ENCODE data around the gene CNTN1.

CNTN1 gene

DNA sequence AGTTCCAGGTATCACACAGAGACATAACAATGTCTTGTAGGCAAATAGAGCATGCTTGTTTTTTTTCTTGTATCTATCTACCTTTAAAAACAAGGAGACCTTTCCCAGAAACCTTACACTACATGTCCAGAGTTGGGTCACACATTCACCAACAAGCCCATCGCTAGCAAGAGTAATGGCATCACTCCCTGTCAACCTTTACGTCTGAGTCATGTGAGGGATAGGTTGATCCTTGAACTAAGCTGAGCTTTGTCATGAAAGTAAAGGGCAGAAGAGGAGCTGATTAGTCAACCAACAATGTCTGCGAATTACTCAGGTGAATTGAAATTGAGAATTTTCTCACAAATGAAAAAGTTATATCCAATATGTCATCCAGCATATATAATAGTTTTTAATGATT, 219.4 kb downstream of the CNTN1 start:
- DNase-seq = no peak
- in situ Hi-C loops (cut with HindIII; ENCODE audit: low pct_ligation_motif_present, low pct_unique_long_range_greater_than_20kb, low sequenced_read_pairs) = no loop called here

DNA sequence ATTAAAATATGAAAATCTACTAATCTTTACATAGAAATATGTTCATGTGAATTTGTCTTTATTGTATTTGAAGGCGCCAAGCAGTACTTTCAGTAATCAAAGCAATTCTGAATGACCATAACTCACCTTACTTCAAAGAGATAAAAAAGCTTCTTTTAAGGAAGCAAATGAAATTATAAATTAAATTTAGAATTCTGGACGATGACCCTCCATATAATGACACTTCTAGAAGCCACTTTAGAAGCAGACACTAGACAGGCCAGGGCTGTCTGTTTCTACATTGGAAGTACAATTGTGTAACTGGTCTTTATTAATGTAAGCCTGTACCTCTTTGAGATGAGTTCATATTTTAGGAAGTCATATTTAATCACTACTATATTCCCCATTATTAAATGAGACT, 222.9 kb downstream of the CNTN1 start:
- DNase-seq = no peak
- in situ Hi-C loops (cut with HindIII; ENCODE audit: low pct_ligation_motif_present, low pct_unique_long_range_greater_than_20kb, low sequenced_read_pairs) = no loop called here

DNA sequence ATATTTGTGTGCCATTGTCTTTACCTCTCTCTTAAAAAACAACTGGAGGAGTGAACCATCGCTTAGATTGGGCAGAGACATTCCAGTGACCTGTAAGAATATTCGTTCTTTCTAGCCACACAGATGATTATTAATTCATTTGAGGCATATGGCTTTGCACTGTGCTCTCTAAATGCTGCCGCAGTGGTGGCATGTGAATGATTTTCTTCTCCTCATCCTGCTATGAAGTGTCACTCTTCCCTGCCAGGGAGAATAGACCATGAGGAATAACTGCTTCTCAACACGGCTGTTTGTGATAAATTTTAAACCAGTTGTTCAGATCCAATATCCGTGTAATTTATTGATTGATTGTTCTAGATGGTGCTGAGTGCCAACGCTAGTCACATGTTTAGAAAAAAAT, 225.3 kb downstream of the CNTN1 start:
- in situ Hi-C loops (cut with HindIII; ENCODE audit: low pct_ligation_motif_present, low pct_unique_long_range_greater_than_20kb, low sequenced_read_pairs) = no loop called here
- no peak for DNase-seq

DNA sequence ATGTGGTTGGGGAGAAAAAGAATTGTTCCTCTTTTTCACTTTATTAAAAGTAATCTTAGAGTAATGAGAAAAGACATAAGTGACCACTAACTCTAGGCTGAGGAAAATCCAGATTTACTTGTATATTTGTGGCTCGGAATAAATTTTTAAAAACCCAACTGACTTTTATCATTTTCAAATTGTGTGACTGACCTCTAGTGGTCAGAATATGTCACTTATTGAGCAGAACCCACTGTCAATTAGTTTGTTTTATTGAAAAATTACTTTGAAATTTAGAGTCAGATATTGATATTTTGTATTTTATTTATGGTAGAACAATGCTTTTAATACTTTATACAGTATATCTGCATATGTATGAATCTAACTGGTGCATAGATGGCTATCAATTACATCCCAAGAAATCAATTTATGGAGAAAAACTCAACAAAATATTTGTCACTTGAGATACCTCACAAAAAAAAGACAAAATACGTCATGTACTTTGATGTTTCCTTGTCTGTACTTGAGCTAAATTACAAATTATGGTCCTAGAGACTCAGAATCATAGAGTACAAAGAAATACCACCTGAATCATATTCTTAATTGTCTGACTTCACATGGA, 229.4 kb downstream of the CNTN1 start:
- DNase-seq = peak; percentile 47
- in situ Hi-C loops (cut with HindIII; ENCODE audit: low pct_ligation_motif_present, low pct_unique_long_range_greater_than_20kb, low sequenced_read_pairs) = no loop called here

DNA sequence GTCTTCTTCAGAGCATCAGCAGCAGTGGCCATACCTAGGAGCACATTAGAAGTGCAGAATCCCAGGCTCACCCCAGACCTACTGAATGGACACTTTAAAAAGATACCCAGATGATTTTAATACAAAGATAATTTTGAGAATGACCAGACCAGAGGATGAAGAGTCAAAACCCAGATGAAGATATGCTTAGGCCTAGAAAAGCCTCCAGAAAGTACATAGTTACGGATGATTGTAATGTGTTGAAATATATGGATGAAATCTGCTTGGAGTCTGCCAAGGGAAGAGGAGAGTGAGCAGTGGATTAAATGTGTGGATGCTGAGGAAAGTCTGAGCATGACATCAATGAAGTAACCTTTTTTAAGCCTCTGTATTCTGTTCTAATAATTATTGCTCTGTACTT, 245.7 kb downstream of the CNTN1 start:
- no peak for DNase-seq
- in situ Hi-C loops (cut with HindIII; ENCODE audit: low pct_ligation_motif_present, low pct_unique_long_range_greater_than_20kb, low sequenced_read_pairs) = no loop called here

DNA sequence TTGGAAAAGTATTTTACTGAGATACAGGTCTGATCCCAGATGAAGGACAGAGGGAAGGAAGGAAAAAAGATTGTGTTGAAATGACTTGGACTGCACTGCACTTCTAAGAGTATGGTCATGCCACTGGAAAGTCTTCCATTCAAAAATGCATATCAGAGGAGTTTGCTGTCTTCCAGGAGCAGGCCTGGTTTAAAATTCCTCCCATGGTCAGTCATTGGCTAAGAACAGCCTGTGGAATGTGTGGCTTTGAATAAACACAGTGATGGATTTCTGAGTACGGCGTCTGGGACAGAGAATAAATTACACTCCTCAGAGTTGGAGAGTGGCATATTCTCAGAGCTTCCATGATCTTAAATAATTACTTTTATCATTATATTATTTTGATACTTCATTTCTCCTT, 250.1 kb downstream of the CNTN1 start:
- in situ Hi-C loops (cut with HindIII; ENCODE audit: low pct_ligation_motif_present, low pct_unique_long_range_greater_than_20kb, low sequenced_read_pairs) = no loop called here
- peak; percentile 11 for DNase-seq

DNA sequence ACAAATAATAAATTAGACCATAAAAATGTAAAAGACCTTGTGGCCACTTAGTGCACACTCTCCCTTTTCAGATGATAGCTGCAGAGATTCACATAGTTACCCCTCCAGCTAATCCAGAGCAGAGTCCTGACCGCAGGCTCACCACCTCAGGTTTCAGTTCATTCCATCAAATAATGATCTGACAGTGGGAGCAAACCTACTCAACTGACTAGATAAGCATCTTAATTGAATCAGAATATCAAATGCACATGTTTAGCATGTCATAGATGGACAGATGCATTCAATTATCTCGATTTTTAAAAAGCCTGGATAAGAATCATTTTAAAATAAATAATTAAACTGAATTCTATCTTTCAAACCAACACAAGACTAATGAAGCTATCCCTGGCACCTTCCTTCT, 253.5 kb downstream of the CNTN1 start:
- no peak for DNase-seq
- in situ Hi-C loops (cut with HindIII; ENCODE audit: low pct_ligation_motif_present, low pct_unique_long_range_greater_than_20kb, low sequenced_read_pairs) = no loop called here

DNA sequence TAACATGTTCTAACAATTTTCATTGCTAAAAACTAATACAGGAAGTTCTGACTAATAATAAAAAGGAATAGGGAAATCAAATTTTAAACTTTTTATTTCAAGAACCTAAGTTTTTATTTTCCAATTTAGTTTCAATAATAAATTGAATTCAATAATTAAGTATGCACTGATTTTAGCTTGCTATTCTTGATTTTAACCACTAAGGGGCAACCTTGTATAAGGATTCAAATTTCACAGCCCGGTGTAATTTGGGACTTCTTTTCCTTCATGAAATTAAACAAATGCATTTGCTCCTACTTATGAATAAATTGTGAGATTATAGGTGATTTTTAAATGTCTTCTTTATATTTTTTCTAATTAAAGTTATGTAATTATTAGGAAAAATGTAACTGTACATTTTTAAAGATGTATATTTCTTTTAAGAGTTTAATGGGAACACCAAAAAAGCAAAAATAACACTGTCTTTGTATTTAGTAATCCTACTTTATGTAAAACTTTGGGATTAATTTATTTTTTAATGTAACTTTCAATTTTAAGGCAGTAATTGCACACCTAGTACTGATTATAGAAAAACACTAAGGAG, 254.5 kb downstream of the CNTN1 start:
- in situ Hi-C loops (cut with HindIII; ENCODE audit: low pct_ligation_motif_present, low pct_unique_long_range_greater_than_20kb, low sequenced_read_pairs) = no loop called here
- DNase-seq = peak; percentile 62

DNA sequence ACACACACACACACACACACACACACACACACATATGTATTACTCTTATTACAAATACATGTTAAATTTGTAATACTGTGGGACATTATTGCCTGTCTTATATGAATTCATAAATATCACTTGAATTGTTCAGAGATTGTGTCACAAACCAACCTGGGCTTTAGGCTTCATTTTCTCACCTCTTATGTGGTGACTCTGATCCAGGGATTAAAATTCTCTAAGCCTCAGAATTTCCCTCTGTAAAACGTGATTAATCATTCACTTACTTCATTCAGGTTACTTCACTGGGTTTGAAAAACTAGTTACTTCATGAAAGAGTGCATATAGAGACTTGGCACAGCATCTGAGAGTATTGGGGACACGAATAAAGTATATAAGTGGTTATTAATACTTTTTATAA, 255.6 kb downstream of the CNTN1 start:
- in situ Hi-C loops (cut with HindIII; ENCODE audit: low pct_ligation_motif_present, low pct_unique_long_range_greater_than_20kb, low sequenced_read_pairs) = no loop called here
- DNase-seq = peak; percentile 72

DNA sequence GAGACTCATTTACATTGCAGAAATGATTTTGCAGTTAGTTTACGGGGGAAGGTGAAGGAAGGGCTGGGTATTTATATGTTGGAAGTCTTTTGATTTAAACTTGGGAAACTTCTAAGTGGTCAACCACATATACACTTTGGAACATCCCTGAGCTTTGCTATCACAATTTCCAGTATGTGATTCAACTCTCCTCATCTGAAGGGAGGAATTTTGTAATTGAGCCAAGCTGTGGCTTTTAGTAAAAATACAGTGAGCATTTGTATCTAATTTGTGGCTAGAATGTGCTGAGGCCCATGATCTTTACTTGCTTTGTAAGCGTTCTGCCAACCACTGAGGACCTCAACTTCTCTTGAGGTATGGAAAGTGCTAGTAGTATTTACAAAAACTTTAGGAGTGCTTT, 260.8 kb downstream of the CNTN1 start:
- DNase-seq = no peak
- in situ Hi-C loops (cut with HindIII; ENCODE audit: low pct_ligation_motif_present, low pct_unique_long_range_greater_than_20kb, low sequenced_read_pairs) = no loop called here

DNA sequence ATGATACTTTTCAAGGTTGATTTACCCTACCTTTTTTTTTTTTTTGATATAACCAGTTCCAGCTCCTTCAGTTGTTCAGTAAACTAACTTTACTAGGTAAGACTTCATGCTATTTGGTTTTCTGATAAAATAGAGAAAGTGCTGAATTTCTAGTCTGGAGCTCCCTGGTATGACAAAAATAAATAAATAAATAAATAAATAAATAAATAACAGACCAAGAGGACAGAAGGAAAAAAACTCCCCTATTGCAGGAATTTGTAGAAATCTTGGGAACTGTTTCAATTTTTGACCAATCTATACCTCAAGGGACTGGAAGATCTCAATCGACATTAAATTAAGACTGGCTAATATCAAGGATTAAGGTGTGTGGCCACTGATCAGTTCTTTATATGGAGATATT, 265.2 kb downstream of the CNTN1 start:
- in situ Hi-C loops (cut with HindIII; ENCODE audit: low pct_ligation_motif_present, low pct_unique_long_range_greater_than_20kb, low sequenced_read_pairs) = no loop called here
- no peak for DNase-seq

DNA sequence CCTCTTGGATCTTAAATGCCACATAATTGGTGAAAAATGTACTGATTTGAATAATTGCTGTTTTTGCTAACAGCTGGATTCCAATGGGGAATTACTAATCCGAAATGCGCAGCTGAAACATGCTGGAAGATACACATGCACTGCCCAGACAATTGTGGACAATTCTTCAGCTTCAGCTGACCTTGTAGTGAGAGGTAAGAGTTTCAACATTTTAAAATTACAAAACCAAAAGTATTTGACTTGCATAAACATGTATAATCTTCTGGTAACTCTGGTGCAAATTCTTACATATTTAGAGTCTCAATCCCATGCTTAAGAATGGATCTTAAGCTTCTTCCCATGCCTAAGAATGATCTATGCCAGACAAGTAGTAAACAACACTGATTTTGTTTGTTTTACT, 266.8 kb downstream of the CNTN1 start:
- DNase-seq = no peak
- in situ Hi-C loops (cut with HindIII; ENCODE audit: low pct_ligation_motif_present, low pct_unique_long_range_greater_than_20kb, low sequenced_read_pairs) = no loop called here

DNA sequence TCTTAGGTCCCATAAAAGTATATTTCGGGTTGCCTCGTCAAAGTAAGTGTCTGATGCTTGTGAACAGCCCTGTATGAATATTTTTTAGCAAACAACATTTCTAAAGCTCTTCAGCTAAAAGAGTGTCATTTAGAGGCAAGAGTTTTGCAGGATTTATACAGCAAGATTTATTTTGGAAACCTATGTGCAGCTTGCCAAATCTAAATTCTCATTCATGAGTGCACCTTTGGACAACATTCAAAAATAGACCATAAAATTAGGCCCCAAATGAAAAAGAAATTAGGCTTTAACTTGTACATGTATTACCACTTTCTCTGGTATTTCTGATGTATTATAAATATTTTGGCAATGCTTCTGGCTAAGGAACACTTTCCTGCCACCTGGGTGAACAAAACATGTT, 271.5 kb downstream of the CNTN1 start:
- DNase-seq = no peak
- in situ Hi-C loops (cut with HindIII; ENCODE audit: low pct_ligation_motif_present, low pct_unique_long_range_greater_than_20kb, low sequenced_read_pairs) = no loop called here

DNA sequence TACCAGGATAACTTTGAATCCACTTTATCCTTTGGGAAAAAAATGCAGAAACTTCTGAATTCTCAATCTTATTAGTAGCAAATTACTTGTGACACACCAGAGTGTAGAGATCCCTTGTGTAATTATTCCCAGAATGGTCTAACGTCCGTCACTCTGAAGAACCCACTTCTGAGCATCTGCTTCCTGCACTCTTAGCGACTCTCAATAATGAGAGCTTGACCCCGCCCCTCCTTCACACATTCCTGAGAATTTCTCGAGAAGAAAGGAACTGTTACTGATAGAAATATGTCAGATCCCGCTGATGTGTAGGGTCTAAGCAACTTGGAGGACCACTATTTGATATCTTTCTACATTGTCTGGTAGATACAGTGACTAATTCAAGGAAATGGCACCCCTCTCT, 277.6 kb downstream of the CNTN1 start:
- in situ Hi-C loops (cut with HindIII; ENCODE audit: low pct_ligation_motif_present, low pct_unique_long_range_greater_than_20kb, low sequenced_read_pairs) = no loop called here
- DNase-seq = no peak

DNA sequence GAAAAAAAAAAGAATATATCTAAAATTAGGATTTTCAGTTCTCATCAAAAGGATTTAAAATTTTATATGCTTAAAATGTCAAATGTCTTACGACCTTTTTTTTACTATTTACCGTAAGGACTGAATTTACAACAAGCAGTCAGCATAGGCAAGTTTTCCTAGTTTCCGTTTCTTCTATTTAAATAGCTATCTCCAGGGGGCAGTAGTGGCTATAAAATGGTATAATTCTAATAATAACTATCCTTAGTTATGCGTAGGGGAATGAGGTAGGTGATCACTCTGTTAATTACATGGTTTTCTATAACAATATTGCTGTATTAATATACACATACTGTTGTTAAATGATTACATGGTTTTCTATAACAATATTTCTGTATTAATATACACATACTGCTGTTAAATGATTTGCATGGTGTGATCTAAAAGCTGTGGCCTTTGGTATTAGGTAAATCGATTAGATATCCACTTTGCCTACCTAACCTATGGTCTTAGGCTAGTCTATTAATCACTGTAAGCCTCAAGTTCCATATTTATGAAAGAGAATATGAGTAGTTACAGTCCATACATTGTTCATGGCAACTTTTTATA, 278.2 kb downstream of the CNTN1 start:
- in situ Hi-C loops (cut with HindIII; ENCODE audit: low pct_ligation_motif_present, low pct_unique_long_range_greater_than_20kb, low sequenced_read_pairs) = no loop called here
- peak; percentile 42 for DNase-seq

DNA sequence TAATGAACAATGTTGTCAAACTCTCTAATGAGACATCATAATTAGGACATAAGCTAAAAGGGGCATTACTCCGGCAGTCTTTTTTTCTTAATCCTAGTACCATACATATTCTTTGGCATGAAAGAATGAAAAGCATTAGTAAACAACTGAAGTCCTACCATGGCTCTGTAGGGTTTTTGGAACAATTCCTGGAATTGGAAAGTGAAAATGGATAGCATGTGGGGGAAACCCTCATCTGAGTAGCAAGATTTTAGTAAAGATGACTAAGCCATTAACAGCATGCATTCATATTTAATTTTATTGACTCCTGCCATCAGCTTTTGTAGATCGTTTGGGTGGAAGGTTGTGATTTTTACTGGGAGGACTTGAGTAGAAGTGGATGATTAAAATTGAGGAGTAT, 279.7 kb downstream of the CNTN1 start:
- in situ Hi-C loops (cut with HindIII; ENCODE audit: low pct_ligation_motif_present, low pct_unique_long_range_greater_than_20kb, low sequenced_read_pairs) = no loop called here
- DNase-seq = no peak

DNA sequence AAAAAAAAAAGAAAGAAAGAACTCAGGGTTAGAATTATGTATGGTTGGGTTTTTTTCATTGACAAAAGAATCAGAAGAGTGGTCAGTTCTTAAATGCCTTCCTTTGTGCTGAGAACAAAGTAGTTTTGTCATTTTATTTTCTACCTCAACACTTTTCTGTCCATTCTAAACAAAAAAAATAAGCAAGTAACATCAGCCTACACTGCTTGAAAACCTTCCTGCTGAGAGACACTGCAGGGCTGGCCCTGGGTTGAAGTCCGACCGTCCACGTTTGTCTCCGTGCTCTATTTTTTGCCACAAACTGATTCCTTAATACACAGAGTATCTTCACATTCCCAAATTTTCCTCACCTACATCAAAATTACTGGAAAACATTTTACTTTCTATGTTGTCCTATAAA, 284.3 kb downstream of the CNTN1 start:
- in situ Hi-C loops (cut with HindIII; ENCODE audit: low pct_ligation_motif_present, low pct_unique_long_range_greater_than_20kb, low sequenced_read_pairs) = no loop called here

DNA sequence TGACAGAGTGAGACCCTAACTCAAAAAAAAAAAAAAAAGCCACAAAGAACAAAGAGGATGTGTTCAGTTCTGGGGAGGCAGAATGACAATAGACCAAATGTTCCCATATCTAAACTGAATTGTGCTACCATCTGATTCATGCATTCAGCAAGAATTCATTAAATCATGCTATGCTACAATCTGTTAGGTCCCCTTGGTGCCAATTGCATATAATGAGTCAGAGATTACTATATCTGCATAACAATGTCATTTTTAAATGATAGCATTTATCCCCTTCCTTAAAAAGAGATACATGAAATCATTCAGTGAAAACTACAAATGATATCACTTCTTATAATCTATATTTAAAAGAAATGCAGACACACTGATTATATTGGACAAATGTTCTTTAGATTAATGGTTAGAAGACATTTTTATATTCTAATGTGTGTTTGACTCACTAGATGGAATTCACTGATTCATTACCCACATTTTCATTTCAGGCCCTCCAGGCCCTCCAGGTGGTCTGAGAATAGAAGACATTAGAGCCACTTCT, 288.3 kb downstream of the CNTN1 start:
- in situ Hi-C loops (cut with HindIII; ENCODE audit: low pct_ligation_motif_present, low pct_unique_long_range_greater_than_20kb, low sequenced_read_pairs) = no loop called here

More for the DNA sequence above, 284.3 kb downstream of the CNTN1 start:
- DNase-seq = no peak

DNA sequence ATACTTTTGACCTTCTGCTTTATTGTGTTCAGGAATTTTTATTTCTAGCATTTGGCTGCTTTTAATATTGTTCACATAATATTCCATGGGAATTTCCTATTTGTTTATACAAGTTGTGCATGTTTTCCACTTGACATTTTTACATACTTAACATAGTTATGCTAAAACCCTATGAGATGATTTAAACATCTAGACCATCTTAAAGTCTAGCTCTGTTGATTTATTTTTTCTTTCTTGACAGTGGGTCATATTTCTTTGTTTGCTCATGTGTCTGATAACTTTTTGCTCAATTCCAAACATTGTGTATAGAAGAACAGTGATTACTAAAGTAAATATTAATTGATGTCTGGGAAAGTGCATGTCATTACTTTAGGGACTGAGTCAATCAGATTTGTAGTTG, 293.8 kb downstream of the CNTN1 start:
- in situ Hi-C loops (cut with HindIII; ENCODE audit: low pct_ligation_motif_present, low pct_unique_long_range_greater_than_20kb, low sequenced_read_pairs) = no loop called here
- DNase-seq = no peak

More for the DNA sequence above, 288.3 kb downstream of the CNTN1 start:
- DNase-seq = no peak

DNA sequence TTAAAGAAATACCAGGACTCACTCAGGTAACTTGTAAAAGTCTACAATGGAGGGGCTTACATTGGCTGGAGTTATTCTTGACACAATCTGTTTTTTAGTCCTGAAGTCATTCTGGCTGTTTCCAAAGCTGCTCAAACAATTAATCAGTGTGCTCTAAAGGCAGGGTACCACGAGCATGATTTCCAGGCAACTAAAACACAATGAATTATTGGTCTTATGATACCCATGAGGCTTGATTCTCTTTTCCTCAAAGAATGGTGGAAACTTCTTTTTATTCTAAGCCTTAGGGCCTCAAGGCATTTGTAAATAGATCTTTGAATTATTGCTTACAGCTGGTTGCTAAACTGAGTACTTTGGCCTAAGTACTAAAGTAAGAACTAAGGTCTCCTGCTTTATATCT, 296.1 kb downstream of the CNTN1 start:
- in situ Hi-C loops (cut with HindIII; ENCODE audit: low pct_ligation_motif_present, low pct_unique_long_range_greater_than_20kb, low sequenced_read_pairs) = no loop called here
- DNase-seq = no peak
